MM.1S (cell line): ENCODE measurements around the gene CACNA1G.

Experiments
- DNase-seq: peaks from one replicate; pipeline ENCODE4 v3.0.0-alpha.2; 2015
- H2AFZ ChIP-seq: fragments of 300-600 bp; sonication (generic); 2 replicates; pipeline ENCODE4 v1.6.0; 2016; ENCODE audit warnings: antibody characterized with exemption, low read length
- H3F3A ChIP-seq: fragments of 300-600 bp; sonication (generic); 2 replicates; pipeline ENCODE4 v1.6.1; 2016; ENCODE audit warnings: mild to moderate bottlenecking, antibody characterized with exemption, low read length, moderate library complexity, mixed read lengths; ENCODE audit not compliant: insufficient read depth
- H3K27ac ChIP-seq: fragments of 300-600 bp; sonication (generic); 2 replicates; pipeline ENCODE4 v1.5.1; 2016; ENCODE audit warnings: mild to moderate bottlenecking, low read length
- H3K27me3 ChIP-seq: fragments of 300-600 bp; sonication (generic); replicated peaks from 2 replicates; pipeline ENCODE4 v1.6.0; 2016; ENCODE audit warnings: low read length; ENCODE audit not compliant: insufficient read depth
- H3K36me3 ChIP-seq: fragments of 300-600 bp; sonication (generic); replicated peaks from 2 replicates; pipeline ENCODE4 v1.6.1; 2016; ENCODE audit warnings: mild to moderate bottlenecking, low read length, mixed read lengths; ENCODE audit not compliant: insufficient read depth
- H3K4me1 ChIP-seq: fragments of 300-600 bp; sonication (generic); 2 replicates; pipeline ENCODE4 v1.6.1; 2016; ENCODE audit warnings: low read length, mixed read lengths
- H3K4me2 ChIP-seq: fragments of 300-600 bp; sonication (generic); 2 replicates; pipeline ENCODE4 v1.6.0; 2016; ENCODE audit warnings: low read depth, low read length
- H3K4me3 ChIP-seq: fragments of 300-600 bp; sonication (generic); 2 replicates; pipeline ENCODE4 v1.5.1; 2016; ENCODE audit warnings: low read length, mixed read lengths
- H3K79me2 ChIP-seq: fragments of 300-600 bp; sonication (generic); 2 replicates; pipeline ENCODE4 v1.6.1; 2016; ENCODE audit warnings: mixed run types, low read length, mixed read lengths
- H3K9ac ChIP-seq: fragments of 300-600 bp; sonication (generic); 2 replicates; pipeline ENCODE4 v1.6.1; 2016; ENCODE audit warnings: low read length, mixed read lengths
- H3K9me2 ChIP-seq: fragments of 300-600 bp; sonication (generic); replicated peaks from 2 replicates; pipeline ENCODE4 v1.6.1; 2016; ENCODE audit warnings: mild to moderate bottlenecking, low read length, mixed read lengths; ENCODE audit not compliant: insufficient read depth
- H3K9me3 ChIP-seq: fragments of 300-600 bp; sonication (generic); replicated peaks from 2 replicates; pipeline ENCODE4 v1.6.1; 2016; ENCODE audit warnings: mild to moderate bottlenecking, low read length, mixed read lengths; ENCODE audit not compliant: insufficient read depth
- H4K20me1 ChIP-seq: fragments of 300-600 bp; sonication (generic); 2 replicates; pipeline ENCODE4 v1.6.1; 2016; ENCODE audit warnings: mild to moderate bottlenecking, low read length, moderate library complexity, mixed read lengths; ENCODE audit not compliant: insufficient read depth
- CTCF ChIP-seq: fragments of 300-600 bp; sonication (generic); IDR thresholded peaks from 2 replicates; pipeline ENCODE4 v1.5.1; 2016; ENCODE audit warnings: antibody characterized with exemption, low read length, mixed read lengths
- EZH2 ChIP-seq: fragments of 300-600 bp; sonication (generic); optimal IDR thresholded peaks from 2 replicates; pipeline ENCODE3; 2017; ENCODE audit warnings: low read depth, mild to moderate bottlenecking, antibody characterized with exemption, low read length, mixed read lengths
- EZH2phosphoT487 ChIP-seq: fragments of 300-600 bp; sonication (generic); IDR thresholded peaks from 2 replicates; pipeline ENCODE4 v1.6.1; 2018; ENCODE audit warnings: antibody characterized with exemption, low read length

Gene CACNA1G

DNA sequence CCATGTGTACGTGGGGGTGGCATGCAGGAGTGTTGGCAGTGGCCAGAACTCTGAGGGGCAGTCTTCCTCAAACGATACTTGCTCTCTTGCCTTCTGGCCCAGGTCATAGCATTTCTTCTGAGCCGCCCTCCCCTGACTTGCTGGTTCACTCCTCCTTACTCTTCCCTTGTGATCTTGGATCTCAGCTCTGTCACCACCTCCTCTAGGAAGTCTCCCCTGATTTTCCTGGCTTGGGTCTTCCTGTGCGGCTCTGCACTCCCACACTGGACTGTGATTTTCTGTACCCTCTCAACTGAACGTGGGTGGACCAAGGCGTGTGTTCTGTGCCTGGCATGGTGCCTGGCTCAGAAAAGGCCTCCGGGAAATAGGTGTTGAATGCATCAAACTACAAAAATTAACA lies 25.1 kb upstream of the CACNA1G start:
- peaks cover 5% of the 10 kb centered on the region; the same call in 1 of the 2 replicates for H3K4me1 ChIP-seq
- no peak overlapping the region for H3K4me2 ChIP-seq
- H3K27me3 ChIP-seq: peaks cover 74% of the 10 kb centered on the region
- TF ChIP-seq CTCF (no peak), EZH2phosphoT487 (no peak), EZH2 (no peak)
- H3K4me3 ChIP-seq: no peak overlapping the region
- DNase-seq: no peak
- no peak overlapping the region for H2AFZ ChIP-seq
- H3K9me3 ChIP-seq: no peaks in the 10 kb centered on the region
- no peaks in the 10 kb centered on the region for H3K79me2 ChIP-seq
- H3K9me2 ChIP-seq: no peaks in the 10 kb centered on the region
- H3K36me3 ChIP-seq: no peaks in the 10 kb centered on the region
- no peak overlapping the region for H3K27ac ChIP-seq
- H4K20me1 ChIP-seq: no peaks in the 10 kb centered on the region
- no peaks in the 10 kb centered on the region for H3F3A ChIP-seq
- H3K9ac ChIP-seq: no peak overlapping the region

DNA sequence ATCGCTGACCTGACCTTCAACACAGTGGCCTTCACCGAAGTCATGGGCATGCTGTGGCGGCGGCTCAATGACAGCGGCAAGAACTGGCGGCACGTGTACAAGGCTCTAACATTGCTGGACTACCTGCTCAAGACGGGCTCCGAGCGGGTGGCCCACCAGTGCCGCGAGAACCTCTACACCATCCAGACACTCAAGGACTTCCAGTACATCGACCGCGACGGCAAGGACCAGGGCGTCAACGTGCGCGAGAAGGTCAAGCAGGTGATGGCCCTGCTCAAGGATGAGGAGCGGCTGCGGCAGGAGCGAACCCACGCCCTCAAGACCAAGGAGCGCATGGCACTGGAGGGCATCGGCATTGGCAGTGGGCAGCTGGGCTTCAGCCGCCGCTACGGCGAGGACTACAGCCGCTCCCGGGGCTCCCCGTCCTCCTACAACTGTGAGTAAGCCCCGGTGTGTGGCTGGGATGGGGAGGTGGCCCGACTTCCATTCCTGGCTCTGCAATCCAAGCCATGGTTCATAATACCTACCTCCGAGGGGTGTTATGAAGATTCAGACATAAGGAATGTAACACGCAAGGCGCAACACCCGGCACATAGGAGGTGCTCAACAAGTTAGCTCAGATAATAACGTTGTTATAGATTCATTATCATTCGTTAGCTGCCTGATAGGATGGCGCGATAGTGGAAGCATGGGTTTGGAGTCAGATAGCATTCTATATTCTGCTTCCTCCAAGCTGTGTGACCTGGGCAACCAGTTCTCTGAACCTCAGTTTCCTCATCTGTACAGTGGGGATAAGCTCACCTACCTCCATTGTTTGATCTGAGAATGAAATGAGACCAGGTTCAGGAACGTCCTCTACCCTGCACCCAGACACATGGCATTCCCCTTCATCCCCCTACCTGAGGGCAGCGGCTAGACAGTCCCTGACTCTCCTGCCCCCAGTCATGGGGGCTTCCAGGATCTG lies 23.6 kb upstream of the CACNA1G start:
- H3K27me3 ChIP-seq: peaks cover 64% of the 10 kb centered on the region
- H3K9me2 ChIP-seq: no peaks in the 10 kb centered on the region
- no peaks in the 10 kb centered on the region for H3K36me3 ChIP-seq
- H3K4me3 ChIP-seq: no peak overlapping the region
- H3K79me2 ChIP-seq: no peaks in the 10 kb centered on the region
- H2AFZ ChIP-seq: no peak overlapping the region
- H3K9ac ChIP-seq: no peak overlapping the region
- H3K27ac ChIP-seq: no peak overlapping the region
- no peak for TF ChIP-seq EZH2
- H3K9me3 ChIP-seq: no peaks in the 10 kb centered on the region
- H3K4me1 ChIP-seq: peaks cover 5% of the 10 kb centered on the region; the same call in 1 of the 2 replicates
- DNase-seq: no peak
- no peak overlapping the region for H3K4me2 ChIP-seq
- no peaks in the 10 kb centered on the region for H4K20me1 ChIP-seq
- no peaks in the 10 kb centered on the region for H3F3A ChIP-seq

- Histone ChIP-seq H3K27ac (no peak overlapping the region), H2AFZ (no peak overlapping the region), H3K9me3 (no peaks in the 10 kb centered on the region), H3K4me1 (peaks cover 9% of the 10 kb centered on the region; the same call in 1 of the 2 replicates), H3K79me2 (no peaks in the 10 kb centered on the region), H3K27me3 (peaks cover 55% of the 10 kb centered on the region), H3K9ac (no peak overlapping the region), H3K4me3 (no peak overlapping the region), H3K36me3 (no peaks in the 10 kb centered on the region), H3F3A (no peaks in the 10 kb centered on the region), H3K9me2 (no peaks in the 10 kb centered on the region), H3K4me2 (no peak overlapping the region), H4K20me1 (no peaks in the 10 kb centered on the region)
- TF ChIP-seq EZH2 (no peak), EZH2phosphoT487 (no peak), CTCF (no peak)
- no peak for DNase-seq
Measured at GRCh38 chr17:50537721-50538548, 22.6 kb upstream of the CACNA1G start.
